Upper lobe of left lung (tissue), 4 donors: Measurements from ENCODE around the gene C1QTNF5.

Experiments
- CTCF ChIP-seq, 6 experiments: fragments of 450-650 bp in 4 of 6; fragments of 200-600 bp in 2 of 6; sonication (generic) in 2 of 6; IDR thresholded peaks; one replicate each; pipeline ENCODE4 v1.5.1; 2016 to 2019; ENCODE audit warnings: antibody characterized with exemption in 6 of 6
- EP300 ChIP-seq, 4 donors: sonication (generic); formaldehyde crosslinking; IDR thresholded peaks; one replicate each; pipeline ENCODE4 v1.5.1; 2017; ENCODE audit warnings: antibody characterized with exemption in 4 of 4, control low read depth in 2 of 4

- TF ChIP-seq CTCF (IDR thresholded peaks at IDR 0.05) (no peak), EP300 (IDR thresholded peaks at IDR 0.05) (no peak)
Observed at GRCh38 chr11:119320240-119320775, 20.4 kb downstream of the C1QTNF5 start.
